Body of pancreas (tissue), 4 donors: ENCODE data around the gene CXCL8.

Source experiments
- CTCF ChIP-seq, 7 experiments: fragments of 450-650 bp in 4 of 7; fragments of 200-600 bp in 3 of 7; sonication (generic) in 3 of 7; IDR thresholded peaks; one replicate each; pipeline ENCODE4 v1.5.1; 2016 to 2019; ENCODE audit warnings: antibody characterized with exemption in 7 of 7
- POLR2A ChIP-seq, 3 donors: fragments of 450-650 bp; IDR thresholded peaks; one replicate each; pipeline ENCODE4 v1.6.1; 2016; ENCODE audit warnings: antibody characterized with exemption in 3 of 3, mild to moderate bottlenecking in 2 of 3

- TF ChIP-seq CTCF (IDR thresholded peaks at IDR 0.05): peak; percentile 61 to 87 (median 83)
- no peak for TF ChIP-seq POLR2A (IDR thresholded peaks at IDR 0.05)
Measured at GRCh38 chr4:73729534-73730165, 10.7 kb upstream of the CXCL8 start.
